Activated CD4-positive, alpha-beta T cell treated with anti-CD3 and anti-CD28 coated beads, Interleukin-2, Interleukin-6, amounts not matched to agents 100 ng/mL and 50 ng/mL, durations not matched to agents 16 hours and 8 hours (primary cell): Measurements from ENCODE around the gene SF3A2.

Source experiments
- DNase-seq: peaks from one replicate; pipeline ENCODE4 v3.0.0-alpha.2; 2020

SF3A2 gene

GRCh38 chr19:2207991-2208860 is 28.4 kb upstream of the SF3A2 start:
- DNase-seq, result peak; percentile 37

DNA sequence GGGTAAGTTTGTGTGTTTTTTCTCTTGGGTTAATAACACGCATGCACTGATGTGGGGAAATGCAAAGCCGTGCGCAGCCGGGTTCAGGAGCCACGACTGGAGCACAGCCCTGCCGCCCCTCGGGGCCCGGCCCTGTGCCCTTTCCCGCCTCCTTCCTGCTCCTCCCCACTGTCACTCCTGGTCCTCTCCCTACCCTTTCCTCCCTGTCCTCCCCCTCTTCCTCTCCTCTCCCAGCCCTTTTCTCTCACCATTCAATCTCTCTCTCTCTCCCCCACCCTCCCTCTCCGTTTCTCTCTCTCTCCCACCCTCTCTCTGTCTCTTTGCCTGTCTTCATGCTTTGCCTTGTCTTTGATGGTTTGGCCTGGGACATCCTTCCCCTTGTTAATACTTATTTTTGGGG is 27.6 kb upstream of the SF3A2 start:
- no peak for DNase-seq

GRCh38 chr19:2209408-2209807 is 27.2 kb upstream of the SF3A2 start:
- DNase-seq, result no peak

DNA sequence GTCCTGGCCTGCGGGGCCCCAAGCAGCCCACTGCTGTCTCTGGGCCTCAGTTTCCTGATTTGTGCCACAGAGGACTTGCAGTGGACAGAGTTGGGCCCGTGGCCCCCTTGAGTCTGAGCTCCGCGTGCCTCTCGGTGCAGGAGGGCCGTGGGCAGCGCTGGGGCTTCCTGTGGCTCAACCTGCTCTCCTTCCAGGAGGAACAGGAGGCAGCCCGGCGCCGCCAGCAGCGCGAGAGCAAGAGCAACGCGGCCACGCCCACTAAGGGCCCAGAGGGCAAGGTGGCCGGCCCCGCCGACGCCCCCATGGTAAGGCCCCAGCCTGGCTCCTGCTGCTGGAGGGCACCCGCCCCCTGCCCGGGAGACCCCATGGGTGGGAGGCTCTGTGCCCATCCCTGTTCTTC is 26.4 kb upstream of the SF3A2 start:
- DNase-seq, result no peak

DNA sequence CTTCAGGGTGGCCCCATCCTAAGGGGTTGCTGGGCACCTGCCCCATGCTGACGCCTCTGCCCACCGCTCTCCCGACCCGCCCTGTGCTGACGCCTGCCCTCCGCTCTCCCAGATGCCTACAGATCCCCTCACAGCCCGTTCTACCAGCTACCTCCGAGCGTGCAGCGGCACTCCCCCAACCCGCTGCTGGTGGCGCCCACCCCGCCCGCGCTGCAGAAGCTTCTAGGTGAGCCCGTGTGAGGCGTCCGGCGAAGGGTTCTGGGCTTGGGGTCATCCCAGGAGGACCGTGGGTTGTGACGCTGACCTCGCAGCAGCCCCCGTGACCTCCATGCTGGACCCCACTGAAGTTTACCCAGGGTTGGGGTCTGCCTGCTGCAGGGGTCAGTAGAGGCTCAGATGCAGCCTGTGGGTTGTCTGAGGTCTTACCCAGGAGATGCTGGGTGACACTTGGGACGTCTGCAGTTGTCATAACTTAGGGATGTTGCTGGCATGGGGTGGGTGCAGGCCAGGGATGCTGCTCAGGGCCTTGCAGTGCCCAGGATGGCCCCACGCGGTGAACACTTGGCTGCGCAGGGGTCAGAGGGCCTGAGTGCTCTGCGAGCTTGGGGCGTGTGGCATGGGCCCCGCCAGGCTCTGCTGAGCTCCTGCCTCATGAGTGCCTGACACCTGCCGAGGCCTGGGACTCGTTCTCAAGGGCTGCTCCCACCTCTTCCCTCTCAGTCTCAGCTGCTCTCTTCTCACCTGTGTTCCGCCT is 25.5 kb upstream of the SF3A2 start:
- DNase-seq, result no peak

GRCh38 chr19:2212861-2213711 is 23.5 kb upstream of the SF3A2 start:
- no peak for DNase-seq

- no peak for DNase-seq
These were observed 22.8 kb upstream of the SF3A2 start for GRCh38 chr19:2213799-2214198.

DNA sequence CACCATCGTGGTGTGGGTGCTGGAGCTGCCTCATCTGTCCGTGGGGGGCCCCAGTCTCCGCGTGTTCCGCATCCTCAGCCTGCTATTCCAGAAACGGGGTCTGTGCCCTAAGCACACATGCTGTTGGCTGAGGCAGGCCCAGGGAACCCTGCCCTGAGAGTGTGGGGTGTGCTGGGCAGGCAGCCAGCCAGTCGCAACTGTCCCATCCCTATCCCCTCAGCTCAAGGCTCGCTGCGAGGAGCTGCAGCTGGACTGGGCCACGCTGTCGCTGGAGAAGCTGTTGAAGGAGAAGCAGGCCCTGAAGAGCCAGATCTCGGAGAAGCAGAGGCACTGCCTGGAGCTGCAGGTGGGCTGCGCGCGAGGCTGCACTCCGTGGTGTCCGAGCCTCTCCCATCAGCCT is 22.4 kb upstream of the SF3A2 start:
- DNase-seq, result no peak

DNA sequence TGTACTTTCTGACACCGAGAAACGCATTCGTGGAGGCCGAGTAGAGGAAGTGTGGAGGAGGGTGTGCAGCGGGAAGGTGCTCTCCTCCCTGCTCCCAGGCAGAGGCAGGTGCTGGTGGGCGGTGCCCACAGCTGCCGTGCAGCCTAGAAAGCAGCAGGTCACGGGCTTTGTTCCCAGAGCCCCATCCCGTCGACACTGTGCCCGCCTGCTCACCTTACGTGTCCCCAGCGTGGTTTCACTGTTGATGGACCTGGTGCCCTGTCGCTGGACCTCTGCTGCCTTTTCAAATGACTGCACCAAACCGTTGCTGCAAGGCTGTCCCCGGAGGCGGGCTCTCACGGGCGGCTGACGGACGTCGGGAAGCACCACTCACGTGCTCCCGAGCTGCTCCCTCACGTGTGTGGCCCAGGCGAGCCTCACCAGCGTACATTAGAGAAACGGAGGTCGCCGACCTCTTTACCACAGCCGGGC is 21.3 kb upstream of the SF3A2 start:
- peak; percentile 36 for DNase-seq

- DNase-seq, result no peak
These were observed 20.0 kb upstream of the SF3A2 start for GRCh38 chr19:2216361-2217225.

- DNase-seq, result no peak
These were observed 19.0 kb upstream of the SF3A2 start for GRCh38 chr19:2217591-2217990.

DNA sequence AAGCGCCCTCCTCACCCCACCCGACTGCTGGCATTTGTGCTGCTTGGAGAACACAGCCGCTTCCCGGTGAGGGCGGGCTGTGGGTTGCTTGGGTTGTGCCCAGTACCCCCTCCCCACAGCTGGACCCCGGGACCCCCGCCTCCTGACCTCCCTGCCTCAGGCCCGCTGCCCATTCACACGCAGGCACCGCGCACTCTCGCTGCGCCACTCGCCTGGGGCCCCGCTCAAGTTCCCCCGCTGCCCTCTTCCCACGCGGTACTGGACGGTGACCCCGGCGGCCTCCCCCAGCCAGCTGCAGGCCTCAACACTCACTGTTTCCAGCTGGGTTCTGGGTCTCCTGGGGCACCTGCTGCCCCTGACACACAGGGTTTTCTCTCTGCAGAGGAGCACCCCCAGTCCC is 16.9 kb upstream of the SF3A2 start:
- DNase-seq, result no peak

- DNase-seq, result no peak
These were observed 15.3 kb upstream of the SF3A2 start for GRCh38 chr19:2221250-2221831.

DNA sequence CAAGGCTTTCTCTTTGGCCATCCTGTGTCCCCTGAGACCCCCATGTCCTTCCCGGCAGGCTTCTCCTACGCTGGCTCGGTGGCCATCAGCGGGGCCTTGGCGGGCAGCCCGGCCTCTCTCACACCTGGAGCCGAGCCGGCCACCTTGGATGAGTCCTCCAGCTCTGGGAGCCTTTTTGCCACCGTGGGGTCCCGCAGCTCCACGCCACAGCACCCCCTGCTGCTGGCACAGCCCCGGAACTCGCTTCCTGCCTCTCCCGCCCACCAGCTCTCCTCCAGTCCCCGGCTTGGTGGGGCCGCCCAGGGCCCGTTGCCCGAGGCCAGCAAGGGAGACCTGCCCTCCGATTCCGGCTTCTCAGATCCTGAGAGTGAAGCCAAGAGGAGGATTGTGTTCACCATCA is 14.7 kb upstream of the SF3A2 start:
- DNase-seq, result no peak

DNA sequence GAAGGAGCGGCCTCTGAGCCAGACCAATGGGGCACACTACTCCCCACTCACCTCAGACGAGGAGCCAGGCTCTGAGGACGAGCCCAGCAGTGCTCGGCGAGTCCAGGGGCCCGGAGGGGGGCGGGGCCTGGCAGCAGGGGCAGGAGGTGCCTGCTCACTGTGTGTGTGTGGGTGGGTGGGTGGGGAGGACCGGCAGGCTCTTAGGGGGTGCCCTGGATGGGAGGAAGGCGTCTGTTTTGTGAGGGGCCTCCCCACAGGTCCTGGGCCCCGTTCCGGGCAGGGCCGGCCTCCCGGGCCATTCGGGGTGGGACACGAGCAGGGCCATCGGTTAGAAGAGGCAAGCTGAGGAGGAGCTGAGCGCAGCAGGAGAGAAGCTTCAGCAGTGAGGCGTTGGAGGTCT is 13.2 kb upstream of the SF3A2 start:
- DNase-seq, result no peak

DNA sequence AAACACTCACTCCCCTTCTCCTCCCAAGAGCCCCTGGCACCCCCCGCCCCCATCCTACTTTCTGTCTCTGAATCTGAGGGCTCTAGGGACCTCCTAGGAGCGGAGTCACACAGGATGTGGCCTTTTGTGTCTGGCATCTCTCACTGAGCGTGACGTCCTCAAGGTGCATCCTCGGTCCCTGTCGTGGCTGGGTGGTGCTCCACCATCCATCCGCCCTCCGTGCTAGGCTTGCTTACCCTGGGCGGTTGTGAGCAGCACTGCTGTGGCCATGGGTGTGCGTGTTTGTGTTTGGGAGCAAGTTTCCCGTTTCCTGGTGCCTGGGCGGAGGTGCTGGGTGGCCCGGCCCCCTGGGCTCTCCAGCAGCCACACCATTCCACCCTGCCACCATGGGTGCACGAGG is 12.7 kb upstream of the SF3A2 start:
- DNase-seq, result no peak

DNA sequence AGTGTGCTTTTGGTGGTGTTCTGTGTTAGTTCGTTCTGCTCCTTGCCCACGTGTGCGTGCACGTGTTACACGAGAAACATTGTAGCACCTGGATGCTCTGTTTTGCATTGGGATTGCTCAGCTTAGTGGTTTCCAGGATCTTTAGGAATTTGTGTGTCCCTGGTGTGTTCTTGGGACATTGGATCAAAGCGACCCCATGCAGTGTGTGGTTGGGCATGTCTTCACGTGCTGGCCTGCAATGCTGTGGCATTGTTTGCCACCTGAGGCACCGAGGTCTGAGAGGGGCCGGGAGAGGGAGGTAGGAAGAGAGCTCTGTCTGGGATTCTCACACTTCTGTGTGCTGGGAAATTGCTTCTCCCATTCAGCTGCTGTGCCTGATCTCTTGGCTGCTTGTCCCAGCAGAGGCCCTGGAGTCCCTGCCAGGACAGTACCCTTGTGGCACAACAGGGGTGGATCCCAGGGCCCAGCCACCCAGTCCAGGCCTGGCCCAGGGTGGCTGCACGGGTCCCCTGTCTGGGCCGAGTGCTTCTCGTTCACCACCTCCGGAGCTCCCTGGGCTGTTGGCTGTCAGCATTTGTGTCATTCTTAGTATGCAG is 11.8 kb upstream of the SF3A2 start:
- no peak for DNase-seq

GRCh38 chr19:2225415-2226050 is 11.1 kb upstream of the SF3A2 start:
- no peak for DNase-seq

DNA sequence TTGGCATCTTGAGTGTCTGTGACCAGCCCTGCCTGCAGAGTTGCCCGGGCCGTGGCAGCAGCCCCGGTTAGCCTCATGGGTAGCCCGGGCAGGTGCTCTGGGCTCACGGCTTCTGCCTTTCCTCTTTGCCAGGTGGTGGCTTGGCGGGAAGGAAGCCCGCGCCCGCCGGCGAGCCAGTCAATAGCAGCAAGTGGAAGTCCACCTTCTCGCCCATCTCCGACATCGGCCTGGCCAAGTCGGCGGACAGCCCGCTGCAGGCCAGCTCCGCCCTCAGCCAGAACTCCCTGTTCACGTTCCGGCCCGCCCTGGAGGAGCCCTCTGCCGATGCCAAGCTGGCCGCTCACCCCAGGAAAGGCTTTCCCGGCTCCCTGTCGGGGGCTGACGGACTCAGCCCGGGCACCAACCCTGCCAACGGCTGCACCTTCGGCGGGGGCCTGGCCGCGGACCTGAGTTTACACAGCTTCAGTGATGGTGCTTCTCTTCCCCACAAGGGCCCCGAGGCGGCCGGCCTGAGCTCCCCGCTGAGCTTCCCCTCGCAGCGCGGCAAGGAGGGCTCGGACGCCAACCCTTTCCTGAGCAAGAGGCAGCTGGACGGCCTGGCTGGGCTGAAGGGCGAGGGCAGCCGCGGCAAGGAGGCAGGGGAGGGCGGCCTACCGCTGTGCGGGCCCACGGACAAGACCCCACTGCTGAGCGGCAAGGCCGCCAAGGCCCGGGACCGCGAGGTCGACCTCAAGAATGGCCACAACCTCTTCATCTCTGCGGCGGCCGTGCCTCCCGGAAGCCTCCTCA is 10.4 kb upstream of the SF3A2 start:
- DNase-seq, result no peak

GRCh38 chr19:2226840-2227360 is 9.7 kb upstream of the SF3A2 start:
- no peak for DNase-seq
